H54 (cell line): Measurements from ENCODE around the gene ZC3H12C.
"Not testable (repeated sequence)": the region's sequence is repeated elsewhere in the genome, so short reads cannot be mapped to it uniquely, and the experiment has no call there.

ENCODE experiments used
- DNase-seq: peaks from one replicate; pipeline ENCODE4 v3.0.0; 2011; ENCODE audit warnings: low spot score, mixed read lengths; ENCODE audit not compliant: insufficient read length
- FAIRE-seq: peaks from 3 replicates; lab custom pipeline; 2011; peaks lifted over from hg19 to GRCh38; lab: Jason Lieb, UNC
- POLR2A ChIP-seq: IDR thresholded peaks from 2 replicates; pipeline ENCODE4 v1.6.1; 2011; ENCODE audit warnings: low read depth, mild to moderate bottlenecking, low read length

ZC3H12C gene

GRCh38 chr11:110199184-110199981 is 106.2 kb downstream of the ZC3H12C start:
- DNase-seq = no peak
- no peak for TF ChIP-seq POLR2A
- no peak for FAIRE-seq

- TF ChIP-seq POLR2A = no peak
- DNase-seq (no peak), FAIRE-seq (peak; percentile 52)
These were observed 107.0 kb downstream of the ZC3H12C start for GRCh38 chr11:110200241-110200640.

- FAIRE-seq (no peak), DNase-seq (no peak)
- TF ChIP-seq POLR2A = no peak
These were observed 107.6 kb downstream of the ZC3H12C start for GRCh38 chr11:110200836-110201235.

- TF ChIP-seq POLR2A = no peak
- DNase-seq = no peak
- FAIRE-seq = no peak
These were observed 113.9 kb downstream of the ZC3H12C start for GRCh38 chr11:110207123-110207522.

GRCh38 chr11:110208678-110209312 is 115.6 kb downstream of the ZC3H12C start:
- not testable (repeated sequence) for DNase-seq, FAIRE-seq

GRCh38 chr11:110209313-110209694 is 116.1 kb downstream of the ZC3H12C start:
- DNase-seq, FAIRE-seq: not testable (repeated sequence)

- FAIRE-seq (no peak), DNase-seq (no peak)
- no peak for TF ChIP-seq POLR2A
These were observed 124.2 kb downstream of the ZC3H12C start for GRCh38 chr11:110217223-110217877.

GRCh38 chr11:110217936-110218335 is 124.7 kb downstream of the ZC3H12C start:
- DNase-seq (no peak), FAIRE-seq (no peak)
- no peak for TF ChIP-seq POLR2A

GRCh38 chr11:110219006-110219785 is 126.0 kb downstream of the ZC3H12C start:
- DNase-seq (no peak), FAIRE-seq (no peak)
- no peak for TF ChIP-seq POLR2A
